ENCODE data around the gene RFX1. TPM values are rescaled to one million over a fixed set of nuclear protein-coding genes. Genes with fewer than 3 reads are reported as not detected.

RFX1 gene
- polyA plus RNA-seq, 1 donor (not counting 4 experiments of a cell fraction or from before 2014, with no cell fraction given) = 0.45 TPM

DNA sequence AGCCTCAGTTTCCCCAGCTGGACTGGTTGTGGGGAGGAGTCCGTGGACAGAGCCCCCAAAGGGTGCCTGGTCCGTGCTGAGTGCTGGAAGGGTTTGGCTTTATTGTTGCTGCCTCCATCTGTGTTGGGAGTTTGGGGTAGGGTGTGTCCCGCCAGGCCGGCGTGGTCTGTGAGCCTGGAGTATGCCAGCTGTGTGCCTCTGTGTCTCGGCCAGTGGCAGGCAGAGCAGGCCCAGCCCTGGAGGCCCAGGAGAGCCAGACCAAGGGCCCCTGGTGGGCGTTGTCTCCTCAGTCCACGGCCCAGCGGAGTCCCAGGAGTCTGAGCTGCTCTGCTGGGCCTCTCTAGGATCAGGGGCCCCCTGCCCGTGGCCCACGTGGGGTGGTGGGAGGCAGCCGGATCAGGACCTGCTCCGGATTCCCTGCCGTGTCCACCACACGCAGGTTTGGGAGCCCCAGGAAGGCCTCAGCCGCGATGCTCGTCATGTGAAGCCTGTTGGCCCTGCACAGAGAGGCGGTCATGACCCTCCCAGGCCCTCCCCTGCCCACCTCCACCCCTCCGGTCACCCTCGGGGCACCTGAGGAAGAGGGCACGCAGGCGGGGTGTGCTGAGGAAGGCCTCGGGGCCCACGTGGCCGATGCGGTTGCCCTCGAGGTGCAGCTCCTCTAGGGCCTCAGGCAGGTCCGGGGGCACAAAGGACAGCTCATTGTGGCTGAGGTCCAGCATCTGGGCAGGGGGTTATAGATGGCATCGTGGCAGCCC lies 74.5 kb downstream of the RFX1 start:
- Histone ChIP-seq H2AFZ (ENCODE audit: control insufficient read depth, low read length) (no peak overlapping the region), H4K20me1 (ENCODE audit: control insufficient read depth, extremely low read depth, insufficient read depth, low read length) (no peaks in the 10 kb centered on the region), H3K27me3 (ENCODE audit: control insufficient read depth, extremely low read depth, insufficient read depth, low read length) (peaks cover 10% of the 10 kb centered on the region), H3K4me2 (ENCODE audit: control insufficient read depth, extremely low read depth, insufficient read depth, low read depth, low read length) (no peak overlapping the region), H3K36me3 (ENCODE audit: control insufficient read depth in 2 of 2, extremely low read depth in 1 of 2, insufficient read depth in 2 of 2, low read length in 2 of 2) (peaks cover 3 to 13% of the 10 kb centered on the region in 2 experiments), H3K9me1 (ENCODE audit: control insufficient read depth, extremely low read depth, insufficient read depth, low read length) (no peaks in the 10 kb centered on the region), H3K9me3 (ENCODE audit: control insufficient read depth, low read depth, low read length) (no peaks in the 10 kb centered on the region), H3K9ac (ENCODE audit: control insufficient read depth, extremely low read depth, insufficient read depth, low read length) (no peak overlapping the region), H3K4me3 (ENCODE audit: control insufficient read depth in 2 of 3, extremely low read depth in 1 of 3, insufficient read depth in 2 of 3, low read depth in 1 of 3, low read length in 3 of 3) (no peak overlapping the region), H3K27ac (ENCODE audit: control insufficient read depth, insufficient read depth, low read length) (no peak overlapping the region), H3K4me1 (ENCODE audit: control insufficient read depth, extremely low read depth, insufficient read depth, low read length) (peaks cover 3% of the 10 kb centered on the region), H3K79me2 (ENCODE audit: control insufficient read depth, insufficient read depth, low read length) (no peaks in the 10 kb centered on the region)
- dilution Hi-C loops (cut with MboI; ENCODE audit: extremely low pct_ligation_motif_present, low sequenced_read_pairs) = no loop called here
- FAIRE-seq = no peak
- no peak for DNase-seq (ENCODE audit: low read depth, low spot score)
- TF ChIP-seq EZH2 (IDR thresholded peaks at IDR 0.05; ENCODE audit: low read length) = no peak
- TF ChIP-seq, protein P1, sequence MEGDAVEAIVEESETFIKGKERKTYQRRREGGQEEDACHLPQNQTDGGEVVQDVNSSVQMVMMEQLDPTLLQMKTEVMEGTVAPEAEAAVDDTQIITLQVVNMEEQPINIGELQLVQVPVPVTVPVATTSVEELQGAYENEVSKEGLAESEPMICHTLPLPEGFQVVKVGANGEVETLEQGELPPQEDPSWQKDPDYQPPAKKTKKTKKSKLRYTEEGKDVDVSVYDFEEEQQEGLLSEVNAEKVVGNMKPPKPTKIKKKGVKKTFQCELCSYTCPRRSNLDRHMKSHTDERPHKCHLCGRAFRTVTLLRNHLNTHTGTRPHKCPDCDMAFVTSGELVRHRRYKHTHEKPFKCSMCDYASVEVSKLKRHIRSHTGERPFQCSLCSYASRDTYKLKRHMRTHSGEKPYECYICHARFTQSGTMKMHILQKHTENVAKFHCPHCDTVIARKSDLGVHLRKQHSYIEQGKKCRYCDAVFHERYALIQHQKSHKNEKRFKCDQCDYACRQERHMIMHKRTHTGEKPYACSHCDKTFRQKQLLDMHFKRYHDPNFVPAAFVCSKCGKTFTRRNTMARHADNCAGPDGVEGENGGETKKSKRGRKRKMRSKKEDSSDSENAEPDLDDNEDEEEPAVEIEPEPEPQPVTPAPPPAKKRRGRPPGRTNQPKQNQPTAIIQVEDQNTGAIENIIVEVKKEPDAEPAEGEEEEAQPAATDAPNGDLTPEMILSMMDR (optimal IDR thresholded peaks at IDR 0.05 in 1 of 3, IDR thresholded peaks at IDR 0.05 in 1 of 3, conservative IDR thresholded peaks at IDR 0.05 in 1 of 3; ENCODE audit: extremely low read depth in 1 of 3, insufficient read depth in 2 of 3, low read length in 3 of 3) = no peak

DNA sequence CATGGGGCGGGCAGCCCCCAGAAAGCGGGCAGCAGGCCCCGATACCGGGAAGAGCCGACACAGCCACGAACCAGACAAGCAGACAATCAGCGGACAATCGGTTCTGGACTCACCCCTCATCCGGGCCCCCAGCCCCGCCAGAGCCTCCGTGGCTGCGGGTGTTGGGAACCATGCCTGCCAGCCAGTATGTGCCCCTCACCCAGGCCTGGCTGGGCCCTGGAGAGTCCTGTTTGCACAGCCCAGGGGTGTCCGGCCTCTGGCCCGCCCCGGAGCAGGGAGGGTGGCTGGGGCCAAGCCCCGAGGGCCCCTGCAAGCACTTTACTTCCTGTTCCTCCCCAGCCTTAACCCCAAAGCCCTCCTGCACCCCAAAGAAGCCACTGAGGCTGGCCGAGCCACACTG lies 75.7 kb downstream of the RFX1 start:
- H3K27me3 ChIP-seq (ENCODE audit: control insufficient read depth, extremely low read depth, insufficient read depth, low read length) = peaks cover 5% of the 10 kb centered on the region
- peaks cover 7 to 15% of the 10 kb centered on the region in 2 experiments for H3K36me3 ChIP-seq (ENCODE audit: control insufficient read depth in 2 of 2, extremely low read depth in 1 of 2, insufficient read depth in 2 of 2, low read length in 2 of 2)
- H3K9me3 ChIP-seq (ENCODE audit: control insufficient read depth, low read depth, low read length) = no peaks in the 10 kb centered on the region
- H3K9ac ChIP-seq (ENCODE audit: control insufficient read depth, extremely low read depth, insufficient read depth, low read length) = no peak overlapping the region
- FAIRE-seq = no peak
- no peaks in the 10 kb centered on the region for H4K20me1 ChIP-seq (ENCODE audit: control insufficient read depth, extremely low read depth, insufficient read depth, low read length)
- H3K9me1 ChIP-seq (ENCODE audit: control insufficient read depth, extremely low read depth, insufficient read depth, low read length) = no peaks in the 10 kb centered on the region
- peaks cover 3% of the 10 kb centered on the region for H3K4me1 ChIP-seq (ENCODE audit: control insufficient read depth, extremely low read depth, insufficient read depth, low read length)
- no peak for DNase-seq (ENCODE audit: low read depth, low spot score)
- no peak overlapping the region for H3K4me3 ChIP-seq (ENCODE audit: control insufficient read depth in 2 of 3, extremely low read depth in 1 of 3, insufficient read depth in 2 of 3, low read depth in 1 of 3, low read length in 3 of 3)
- H2AFZ ChIP-seq (ENCODE audit: control insufficient read depth, low read length) = no peak overlapping the region
- no peak for TF ChIP-seq EZH2 (IDR thresholded peaks at IDR 0.05; ENCODE audit: low read length)
- TF ChIP-seq, protein P1 (optimal IDR thresholded peaks at IDR 0.05 in 1 of 3, IDR thresholded peaks at IDR 0.05 in 1 of 3, conservative IDR thresholded peaks at IDR 0.05 in 1 of 3; ENCODE audit: extremely low read depth in 1 of 3, insufficient read depth in 2 of 3, low read length in 3 of 3) = no peak
- no peak overlapping the region for H3K4me2 ChIP-seq (ENCODE audit: control insufficient read depth, extremely low read depth, insufficient read depth, low read depth, low read length)
- H3K27ac ChIP-seq (ENCODE audit: control insufficient read depth, insufficient read depth, low read length) = no peak overlapping the region
- H3K79me2 ChIP-seq (ENCODE audit: control insufficient read depth, insufficient read depth, low read length) = no peaks in the 10 kb centered on the region
- dilution Hi-C loops (cut with MboI; ENCODE audit: extremely low pct_ligation_motif_present, low sequenced_read_pairs) = no loop called here
